ENCODE measurements around the gene RAB15.

DNA sequence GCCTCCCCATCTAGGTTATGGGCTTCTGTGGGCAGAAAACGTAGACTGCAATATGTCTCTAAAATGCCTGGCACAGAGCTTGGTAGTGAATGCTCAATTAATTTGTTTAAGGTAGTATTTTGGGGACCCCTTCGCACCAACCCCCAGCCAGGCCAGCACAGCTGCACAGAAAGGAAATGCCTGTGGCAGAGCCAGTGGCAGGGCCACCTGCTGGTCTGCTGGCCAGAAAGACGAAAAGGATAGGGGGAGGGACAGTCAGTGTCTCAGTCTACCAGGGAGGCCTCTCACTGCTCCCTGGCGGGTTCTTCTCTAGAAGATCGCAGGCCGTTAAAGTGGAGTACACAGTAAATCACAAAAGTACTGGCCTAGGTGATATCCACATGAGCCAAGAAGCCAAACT lies 3.5 kb downstream of the RAB15 start:
- TF ChIP-seq MAX (IDR thresholded peaks at IDR 0.05) (no peak), REST (IDR thresholded peaks at IDR 0.05; ENCODE audit: low read depth) (no peak), YY1 (IDR thresholded peaks at IDR 0.05; ENCODE audit: low read depth) (no peak), FOXM1 (IDR thresholded peaks at IDR 0.05; ENCODE audit: borderline replicate concordance, low read depth) (no peak), EP300 (IDR thresholded peaks at IDR 0.05; ENCODE audit: borderline replicate concordance) (no peak), USF1 (IDR thresholded peaks at IDR 0.05) (no peak), CREB1 (IDR thresholded peaks at IDR 0.05; ENCODE audit: low read depth) (no peak), TAF1 (IDR thresholded peaks at IDR 0.05; ENCODE audit: low read depth) (no peak)

Data from Ishikawa (cell line).